HG03442 (cell line): ENCODE data around the gene CCR9.
A peak's percentile ranks its signal among the peaks of the same experiment; 100 is the strongest.
"Not testable (repeated sequence)": the region's sequence is repeated elsewhere in the genome, so short reads cannot be mapped to it uniquely, and the experiment has no call there.

Experiments
- ATAC-seq: cut with Tn5 transposase; IDR thresholded peaks from one replicate; pipeline ENCODE4 v1.9.1; 2021; ENCODE audit warnings: mild to moderate bottlenecking, moderate library complexity; ENCODE audit not compliant: unreplicated experiment

CCR9 gene, protein sequence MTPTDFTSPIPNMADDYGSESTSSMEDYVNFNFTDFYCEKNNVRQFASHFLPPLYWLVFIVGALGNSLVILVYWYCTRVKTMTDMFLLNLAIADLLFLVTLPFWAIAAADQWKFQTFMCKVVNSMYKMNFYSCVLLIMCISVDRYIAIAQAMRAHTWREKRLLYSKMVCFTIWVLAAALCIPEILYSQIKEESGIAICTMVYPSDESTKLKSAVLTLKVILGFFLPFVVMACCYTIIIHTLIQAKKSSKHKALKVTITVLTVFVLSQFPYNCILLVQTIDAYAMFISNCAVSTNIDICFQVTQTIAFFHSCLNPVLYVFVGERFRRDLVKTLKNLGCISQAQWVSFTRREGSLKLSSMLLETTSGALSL

DNA sequence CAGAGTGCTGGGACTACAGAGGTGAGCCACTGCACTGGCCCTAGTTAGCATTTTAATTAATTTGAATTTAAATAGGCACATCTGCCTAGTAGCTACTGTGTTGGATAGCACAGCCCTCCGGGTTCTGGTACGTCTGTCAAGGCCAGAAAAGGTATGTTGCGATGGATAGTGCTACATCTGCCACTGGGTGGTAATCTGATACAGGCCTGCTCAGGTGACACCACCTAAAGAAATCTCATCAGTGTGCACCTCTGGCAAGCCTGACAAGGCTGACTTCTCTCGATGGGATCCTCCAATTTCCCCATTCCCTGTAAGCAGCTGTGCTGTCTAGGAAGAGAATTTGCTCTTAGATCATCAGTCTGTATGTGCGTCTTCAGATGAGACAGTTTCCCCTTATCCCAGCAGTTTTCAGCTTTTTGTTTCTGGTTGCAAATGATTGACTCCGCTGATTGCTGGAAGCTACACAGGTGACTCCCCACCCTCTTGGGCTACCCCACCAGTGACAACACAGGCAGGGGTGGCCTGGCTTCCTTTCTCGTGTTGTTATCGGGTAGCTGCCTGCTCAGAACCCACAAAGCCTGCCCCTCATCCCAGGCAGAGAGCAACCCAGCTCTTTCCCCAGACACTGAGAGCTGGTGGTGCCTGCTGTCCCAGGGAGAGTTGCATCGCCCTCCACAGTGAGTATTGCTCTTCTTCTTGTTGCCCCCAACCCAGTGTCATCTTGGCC is at the start of gene CCR9:
CCR9 (plus strand) TSS at position 565 of the 727 bp plus-strand sequence. CDS start 8,391 bp downstream, outside the sequence.
- no peak for ATAC-seq

DNA sequence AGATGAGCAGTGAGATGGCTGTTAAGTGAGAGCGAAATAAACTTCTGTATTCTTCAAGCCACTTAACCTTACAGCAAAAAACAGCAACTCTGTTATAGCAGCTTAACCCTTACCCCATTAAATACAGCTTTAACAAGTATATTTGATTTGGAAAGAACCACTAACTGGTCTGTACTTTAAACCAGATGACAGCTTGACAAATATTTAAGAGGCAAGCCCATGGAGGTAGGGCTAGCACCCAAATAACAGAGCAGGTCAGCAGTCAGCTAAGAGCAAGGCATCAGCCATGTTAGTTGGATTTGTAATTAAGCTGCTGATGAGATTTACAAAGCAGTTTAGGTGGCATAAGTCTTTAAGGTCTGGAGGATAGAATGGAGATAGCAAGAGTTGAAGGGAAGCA is 47.9 kb upstream of the CCR9 start:
- ATAC-seq: no peak

DNA sequence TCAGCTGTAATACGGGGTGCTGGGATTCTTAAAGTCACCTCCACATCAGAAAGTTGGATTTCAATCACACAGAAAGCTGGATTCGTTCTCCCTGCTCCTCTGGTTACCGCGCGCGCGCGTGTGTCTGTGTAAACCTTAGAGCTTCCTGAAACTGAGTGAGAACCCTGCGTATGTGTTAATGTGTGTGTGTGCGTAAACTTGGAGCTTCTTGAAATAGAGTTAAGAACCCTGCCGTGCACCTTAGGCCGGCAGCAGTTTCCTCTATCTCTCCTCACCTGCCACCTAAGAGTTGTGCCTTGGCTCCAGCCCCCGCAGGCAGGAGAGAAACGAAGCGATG is 45.0 kb upstream of the CCR9 start:
- peak; percentile 25 for ATAC-seq

DNA sequence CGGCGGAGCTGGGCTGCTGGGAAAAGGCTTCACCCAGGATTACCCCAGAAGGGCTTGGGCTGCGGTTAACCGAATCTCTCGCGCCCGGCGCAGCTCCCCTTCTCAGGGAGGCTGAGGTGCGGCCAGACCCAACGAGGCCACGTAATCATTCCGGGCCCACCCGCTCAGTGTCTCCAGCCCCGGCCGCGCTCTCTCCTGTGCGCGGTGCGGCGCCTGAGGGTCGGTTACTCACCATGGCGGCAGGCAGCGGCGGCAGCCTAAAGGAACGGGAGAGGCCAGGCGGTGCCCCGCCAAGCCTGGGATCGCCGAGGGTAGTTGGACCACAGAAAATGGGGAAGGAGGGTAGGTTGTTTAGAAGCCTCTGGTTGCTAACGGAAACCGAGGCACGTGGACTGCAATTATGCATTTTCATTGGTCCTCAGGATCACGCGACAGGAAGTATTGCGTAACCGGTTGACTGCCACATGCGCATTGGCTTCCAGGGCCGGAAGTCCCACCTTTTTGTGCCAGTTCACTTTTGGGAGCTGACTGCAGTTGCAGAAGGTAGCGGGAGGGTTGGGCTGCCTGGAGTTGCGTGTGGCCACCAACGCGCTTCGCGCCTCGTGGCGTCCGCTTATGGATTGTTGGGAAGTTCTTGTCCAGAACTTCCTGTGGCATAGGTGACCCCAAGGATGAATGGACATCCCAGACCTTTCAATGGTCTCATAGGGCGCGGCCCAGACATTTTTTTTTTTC is 44.4 kb upstream of the CCR9 start, which contains the start of gene LZTFL1:
LZTFL1 (minus strand) TSS at position 363 of the 735 bp plus-strand sequence; CDS start at position 235, 128 bp downstream.
- peak; percentile 81 for ATAC-seq

DNA sequence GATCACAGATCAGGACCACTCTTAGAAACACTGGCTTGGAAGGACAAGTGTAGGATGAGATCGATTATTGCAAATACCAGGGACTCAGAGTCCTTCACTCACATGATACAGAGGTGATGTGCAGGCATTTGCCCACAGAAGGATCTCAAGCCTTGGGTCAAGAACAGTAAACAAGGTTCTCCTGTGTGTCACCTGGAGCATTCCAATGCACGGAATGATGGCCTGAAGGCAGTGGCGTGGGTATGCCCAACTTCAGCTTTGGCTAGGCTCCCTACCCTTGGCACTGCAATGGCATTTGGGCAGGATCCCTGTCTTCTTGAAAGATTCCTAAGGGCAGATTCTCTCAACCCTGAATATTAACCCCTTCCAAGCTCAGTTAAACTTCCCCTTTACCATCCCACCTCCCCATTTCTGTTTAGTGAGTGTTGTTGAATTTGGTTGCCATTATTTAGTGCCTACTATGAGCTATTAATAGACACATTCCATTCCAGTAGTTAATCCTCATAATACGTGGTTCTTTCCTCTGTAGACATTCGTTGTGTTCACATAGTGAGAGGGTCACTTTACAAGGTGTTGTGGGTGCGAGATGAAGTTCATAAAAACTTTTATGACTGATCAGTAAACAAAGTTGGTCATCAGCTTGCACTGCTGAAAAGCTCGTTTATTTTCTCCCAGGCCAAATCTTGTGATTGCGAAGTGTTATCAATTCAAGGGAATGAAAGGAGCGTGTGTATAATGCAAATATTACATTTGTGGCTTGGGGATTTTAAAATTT is 43.3 kb upstream of the CCR9 start:
- no peak for ATAC-seq

DNA sequence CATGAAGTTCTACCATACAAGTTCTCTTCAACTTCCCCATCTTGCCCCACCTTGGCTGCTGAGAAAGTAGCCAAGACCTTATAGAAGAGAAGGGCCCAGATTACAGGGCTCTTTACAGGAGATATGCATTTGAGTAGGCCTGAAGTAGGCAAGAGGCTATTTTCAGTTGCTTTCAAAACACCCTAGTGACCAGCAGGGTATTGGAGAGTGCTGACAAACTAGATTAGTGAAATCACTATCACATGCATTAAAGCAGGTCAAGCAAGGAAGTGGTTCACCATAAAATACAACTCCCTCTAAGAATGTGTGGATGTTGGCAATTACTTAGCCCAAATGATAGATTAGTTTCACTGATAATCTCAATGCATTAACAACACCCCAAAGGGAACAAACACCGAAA is 41.7 kb upstream of the CCR9 start:
- no peak for ATAC-seq

DNA sequence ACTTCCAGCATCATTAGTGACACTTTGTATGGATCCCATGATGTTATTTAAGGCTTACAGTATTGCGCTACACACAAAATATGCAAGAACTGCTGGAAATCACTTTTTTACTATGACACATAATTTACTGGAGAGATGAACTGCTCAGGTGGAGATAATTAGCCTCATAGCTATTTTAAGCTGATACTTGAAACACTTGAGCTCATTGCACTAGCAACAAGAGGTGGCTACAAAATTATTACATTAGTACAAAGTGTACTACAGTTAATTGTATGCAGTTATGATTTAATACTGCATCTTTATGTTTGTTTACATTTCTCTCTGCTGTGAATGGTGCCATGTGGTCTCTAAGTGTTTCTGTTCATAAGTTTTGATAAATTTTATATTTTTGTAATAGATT is 38.0 kb upstream of the CCR9 start:
- no peak for ATAC-seq

DNA sequence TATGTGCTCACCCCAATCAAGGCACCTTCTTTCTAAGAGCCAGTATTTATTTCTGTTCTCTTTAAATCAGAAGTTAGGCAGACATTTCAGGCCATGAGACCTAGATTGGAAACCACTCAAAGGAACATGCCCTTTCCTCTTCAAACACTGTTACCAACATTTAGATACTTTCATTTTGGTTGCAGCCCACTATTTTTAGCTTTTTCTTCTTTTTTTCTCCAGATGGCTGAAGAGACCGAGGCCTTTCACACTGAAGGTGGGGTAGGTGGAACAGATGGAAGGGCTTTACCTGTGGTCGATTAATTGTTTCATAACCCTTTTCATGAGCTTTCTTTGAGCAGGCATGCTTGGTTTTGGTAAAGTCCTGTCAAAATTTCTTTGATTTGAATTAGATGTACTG is 33.5 kb upstream of the CCR9 start:
- ATAC-seq: no peak

DNA sequence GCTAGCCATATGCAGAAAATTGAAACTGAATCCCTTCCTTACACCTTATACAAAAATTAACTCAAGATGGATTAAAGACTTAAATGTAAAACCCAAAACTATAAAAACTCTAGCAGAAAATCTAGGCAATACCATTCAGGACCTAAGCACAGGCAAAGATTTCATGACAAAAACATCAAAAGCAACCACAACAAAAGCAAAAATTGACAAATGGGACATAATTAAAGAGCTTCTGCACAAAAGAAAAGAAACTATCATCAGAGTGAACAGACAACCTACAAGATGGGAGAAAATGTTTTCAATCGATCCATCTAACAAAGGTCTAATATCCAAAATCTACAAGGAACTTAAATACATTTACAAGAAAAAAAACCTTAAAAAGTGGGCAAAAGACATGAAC is 30.0 kb upstream of the CCR9 start:
- not testable (repeated sequence) for ATAC-seq

DNA sequence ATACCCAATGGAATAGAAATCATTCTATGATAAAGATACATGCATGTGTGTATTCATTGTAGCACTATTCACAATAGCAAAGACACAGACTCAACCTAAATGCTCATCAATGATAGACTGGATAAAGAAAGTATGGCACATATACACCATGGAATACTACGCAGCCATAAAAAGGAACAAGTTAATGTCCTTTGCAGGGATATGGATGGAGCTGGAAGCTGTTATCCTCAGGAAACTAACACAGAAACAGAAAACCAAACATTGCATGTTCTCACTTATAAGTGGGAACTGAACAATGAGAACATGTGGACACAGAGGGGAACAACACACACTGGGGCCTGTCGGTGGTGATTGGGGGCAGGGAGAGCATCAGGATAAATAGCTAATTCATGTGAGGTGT is 29.3 kb upstream of the CCR9 start:
- not testable (repeated sequence) for ATAC-seq

DNA sequence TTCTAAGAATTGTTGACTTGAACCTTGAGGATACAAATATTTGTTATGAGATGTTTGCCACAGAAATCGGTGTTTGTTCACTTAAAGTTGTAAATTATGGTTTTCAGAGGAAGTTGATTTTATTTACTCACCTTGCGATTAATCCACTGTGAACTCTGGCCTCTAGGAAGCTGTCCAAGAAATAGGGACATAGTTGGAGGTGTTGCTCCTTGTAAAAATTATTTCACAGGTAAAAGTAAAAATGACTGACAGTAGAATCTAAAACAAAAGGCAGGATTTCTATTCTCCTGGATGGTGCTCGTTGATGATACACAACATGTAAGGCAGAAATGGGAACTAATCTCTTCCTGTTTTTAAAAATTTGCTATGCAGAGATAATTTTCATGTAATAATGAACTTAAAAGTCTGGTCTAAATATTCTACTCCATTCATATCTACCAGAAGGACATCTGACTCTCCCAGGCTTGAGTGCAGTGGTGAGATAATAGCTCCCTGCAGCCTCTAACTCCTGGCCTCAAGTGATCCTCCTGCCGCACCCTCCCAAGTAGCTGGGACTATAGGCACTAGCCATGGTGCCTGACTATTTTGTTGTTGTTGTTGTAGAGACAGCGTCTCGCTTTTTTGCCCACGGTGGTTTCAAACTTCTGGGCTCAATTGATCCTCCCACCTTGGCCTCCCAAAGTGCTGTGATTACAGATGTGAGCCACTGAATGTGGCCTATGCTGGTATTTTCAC is 27.4 kb upstream of the CCR9 start:
- ATAC-seq: no peak

DNA sequence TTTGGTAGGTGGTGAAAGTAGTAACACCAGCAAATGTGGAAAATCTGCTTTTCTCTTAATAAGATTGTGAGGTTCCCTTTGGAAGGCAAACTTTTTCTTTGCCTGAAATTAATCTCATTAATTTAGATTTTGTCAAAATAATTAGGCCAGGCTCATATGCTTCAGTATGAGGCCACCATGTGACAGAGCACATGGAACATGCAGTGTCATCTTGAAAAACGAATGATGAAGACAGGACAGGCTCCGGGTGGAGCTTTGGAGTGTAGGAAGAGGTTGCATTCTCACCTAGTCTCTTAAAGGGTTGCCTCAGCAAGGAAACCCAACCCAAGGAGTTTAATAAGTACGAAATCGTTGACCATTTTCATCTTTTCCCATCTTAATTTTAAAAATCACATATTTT is 25.9 kb upstream of the CCR9 start:
- no peak for ATAC-seq

DNA sequence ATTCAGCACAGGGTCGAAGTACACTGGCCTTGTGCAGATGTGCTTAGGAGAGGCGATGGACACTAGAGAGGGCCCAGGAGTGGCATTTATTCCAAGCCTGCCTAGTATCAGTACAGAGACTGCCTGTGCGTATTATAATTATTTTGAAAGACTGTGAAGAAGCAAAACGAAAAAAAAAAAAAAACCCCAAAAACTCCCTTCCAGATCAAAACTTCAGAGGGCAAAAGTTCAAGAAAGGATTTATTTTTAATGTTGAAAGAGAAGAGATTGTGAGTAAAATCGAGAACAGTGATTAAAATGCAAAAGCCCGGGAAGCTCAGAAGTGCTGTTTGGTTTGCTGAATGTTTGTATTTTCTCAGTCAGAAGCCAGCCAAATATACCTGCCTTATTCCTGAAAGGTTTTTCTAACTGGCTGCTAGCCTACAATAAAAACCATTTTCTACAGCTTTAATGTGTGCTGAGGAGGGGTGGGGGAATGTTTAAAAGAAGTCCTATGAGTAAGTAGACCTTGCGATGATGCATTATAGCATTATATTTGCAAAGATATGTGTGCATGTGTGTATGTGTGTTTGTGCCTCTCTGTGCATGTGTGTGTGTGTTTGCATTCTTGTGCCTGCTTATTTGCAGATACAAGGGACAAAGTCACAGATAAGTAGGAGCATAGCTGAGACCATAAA is 25.2 kb upstream of the CCR9 start:
- ATAC-seq: peak; percentile 57

DNA sequence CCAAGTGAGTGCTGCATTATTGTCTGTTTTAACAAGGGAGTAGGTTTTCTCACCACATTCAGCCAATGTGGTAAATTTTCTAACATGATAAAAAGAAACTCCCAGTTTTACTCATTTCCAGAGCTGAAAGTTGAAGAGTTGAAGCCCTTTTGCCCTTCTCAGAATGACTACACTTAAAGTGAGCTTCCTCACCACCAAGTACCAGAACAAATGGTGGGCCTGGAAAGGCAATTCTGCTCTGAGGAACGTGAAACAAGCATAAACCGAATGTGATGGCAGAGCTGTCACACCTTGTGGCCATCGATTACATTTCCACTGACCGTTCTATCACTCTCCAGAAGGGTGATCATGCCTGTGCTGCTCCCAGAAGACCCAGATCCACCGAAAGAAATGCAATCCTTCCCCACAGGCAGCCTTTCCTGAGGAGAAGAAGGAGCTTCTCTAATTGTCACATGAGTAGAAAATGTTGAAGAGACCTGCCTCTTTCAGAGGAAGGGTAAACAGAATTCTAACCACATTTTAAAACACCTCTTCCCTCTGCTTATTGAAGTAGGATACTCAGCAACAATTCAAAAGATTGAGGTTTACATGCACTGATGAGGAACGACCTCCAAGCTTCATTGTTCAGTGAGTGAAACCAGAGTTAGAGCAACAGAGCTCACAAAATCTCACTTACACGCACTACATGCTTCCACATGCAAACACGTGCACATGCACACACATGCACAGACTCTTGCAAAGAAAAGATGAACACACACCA is 21.4 kb upstream of the CCR9 start:
- peak; percentile 74 for ATAC-seq

DNA sequence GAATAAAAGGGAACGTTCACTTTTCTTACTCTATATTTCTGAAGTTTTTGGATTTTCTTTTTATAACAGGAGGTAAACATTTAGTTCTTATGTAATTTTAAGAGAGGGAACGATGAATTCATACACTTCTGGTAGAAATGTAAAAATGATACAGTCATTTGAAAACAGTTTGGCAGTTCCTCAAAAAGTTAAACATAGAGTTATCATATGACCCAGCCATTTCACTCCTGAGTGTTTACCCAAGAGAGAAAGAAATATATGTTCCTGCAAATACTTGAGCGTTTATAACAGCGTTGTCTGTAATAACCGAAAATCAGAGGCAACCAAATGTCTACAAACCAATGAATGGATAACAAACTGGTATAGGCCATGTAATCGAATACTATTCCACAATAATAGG is 20.8 kb upstream of the CCR9 start:
- ATAC-seq: no peak

DNA sequence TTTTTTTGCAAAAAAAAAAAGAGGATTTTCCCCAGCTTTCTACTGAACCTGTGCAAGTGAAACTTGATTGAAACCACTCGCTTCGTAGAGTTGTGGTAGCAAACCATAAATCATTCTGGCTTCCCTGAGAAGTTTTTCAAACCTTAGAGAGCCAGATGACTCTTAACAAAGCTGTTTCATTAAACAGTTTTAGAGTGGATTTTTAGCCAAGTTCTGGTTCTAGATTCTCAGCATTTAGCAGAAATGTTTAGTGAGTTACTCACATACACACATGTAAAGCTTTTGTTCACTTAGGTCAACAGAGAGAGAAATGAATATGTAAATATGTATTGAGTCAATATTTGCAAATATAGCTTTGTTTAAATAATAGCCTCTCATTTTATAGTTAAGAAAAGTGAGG is 18.1 kb upstream of the CCR9 start:
- no peak for ATAC-seq

DNA sequence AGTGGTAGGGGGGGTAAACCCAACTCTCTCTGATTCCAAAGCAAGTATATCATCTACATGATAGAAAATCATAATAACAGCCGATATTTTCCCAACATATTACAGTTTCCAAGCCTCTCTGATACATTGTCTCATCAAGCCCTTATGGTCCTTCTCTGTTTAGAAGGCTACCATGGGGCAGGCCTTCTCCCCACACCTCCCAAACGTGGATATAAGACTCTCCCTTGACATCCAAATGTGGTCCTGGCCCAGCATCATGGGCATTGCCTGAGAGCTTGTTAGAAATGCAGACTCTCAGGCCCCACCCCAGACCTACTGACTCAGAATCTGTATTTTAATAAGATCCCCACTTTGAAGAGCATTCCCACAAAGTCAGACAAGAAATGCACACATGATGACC is 17.7 kb upstream of the CCR9 start:
- no peak for ATAC-seq

DNA sequence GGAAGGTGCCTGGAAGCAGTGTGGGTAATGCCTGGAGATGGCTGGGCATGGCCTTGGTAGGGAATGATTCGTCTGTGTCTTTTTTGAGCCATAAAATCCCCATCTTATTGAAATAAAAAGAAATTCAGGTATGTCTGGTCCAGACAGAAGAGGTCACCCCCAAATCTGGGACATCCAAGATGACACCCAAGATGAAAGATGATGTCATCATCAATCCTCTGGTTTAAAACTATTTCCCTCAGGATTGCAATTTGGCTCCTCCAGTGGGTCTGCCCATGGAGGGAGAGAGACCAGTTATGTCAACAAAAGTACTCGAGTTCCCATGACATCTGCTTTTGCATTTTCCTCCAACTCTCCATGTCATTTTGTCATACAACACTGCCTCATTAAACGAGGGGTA is 16.7 kb upstream of the CCR9 start:
- ATAC-seq: no peak

DNA sequence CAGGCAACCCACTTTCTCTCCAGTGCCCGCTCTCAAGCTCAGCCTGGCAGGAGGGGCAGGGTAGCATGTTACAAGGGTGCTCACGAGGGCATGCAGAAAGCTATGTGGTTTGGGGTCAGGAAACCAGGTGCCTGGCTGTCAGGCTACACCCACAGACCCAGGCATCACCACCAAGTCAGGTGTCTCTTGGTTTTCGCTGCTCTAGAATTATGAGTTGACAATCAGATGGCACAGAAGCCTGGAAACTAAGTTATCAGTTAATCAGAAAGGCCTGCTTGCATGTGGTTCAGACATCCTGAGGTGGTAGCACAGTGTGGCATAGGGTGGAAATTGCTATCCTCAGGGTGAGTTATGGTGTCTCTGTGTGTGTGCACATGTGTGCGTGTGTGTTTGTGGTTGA is 16.2 kb upstream of the CCR9 start:
- ATAC-seq: no peak
